Fibroblast of mammary gland (primary cell): ENCODE data around the gene TMEM80.

Source experiments
- DNase-seq: peaks from one replicate; pipeline ENCODE4 v3.0.0-alpha.2; 2010; ENCODE audit warnings: low read depth
- H3K4me3 ChIP-seq: 2 replicates; pipeline ENCODE4 v1.5.1; 2011; ENCODE audit warnings: low read depth, mild to moderate bottlenecking, low read length, moderate library complexity; ENCODE audit not compliant: control insufficient read depth
- TF ChIP-seq, protein P1 (sequence below): conservative IDR thresholded peaks from 2 replicates; pipeline ENCODE4 v1.5.1; 2011; ENCODE audit warnings: low read depth, low read length, inconsistent platforms; ENCODE audit not compliant: control insufficient read depth, insufficient read depth

Gene TMEM80

DNA sequence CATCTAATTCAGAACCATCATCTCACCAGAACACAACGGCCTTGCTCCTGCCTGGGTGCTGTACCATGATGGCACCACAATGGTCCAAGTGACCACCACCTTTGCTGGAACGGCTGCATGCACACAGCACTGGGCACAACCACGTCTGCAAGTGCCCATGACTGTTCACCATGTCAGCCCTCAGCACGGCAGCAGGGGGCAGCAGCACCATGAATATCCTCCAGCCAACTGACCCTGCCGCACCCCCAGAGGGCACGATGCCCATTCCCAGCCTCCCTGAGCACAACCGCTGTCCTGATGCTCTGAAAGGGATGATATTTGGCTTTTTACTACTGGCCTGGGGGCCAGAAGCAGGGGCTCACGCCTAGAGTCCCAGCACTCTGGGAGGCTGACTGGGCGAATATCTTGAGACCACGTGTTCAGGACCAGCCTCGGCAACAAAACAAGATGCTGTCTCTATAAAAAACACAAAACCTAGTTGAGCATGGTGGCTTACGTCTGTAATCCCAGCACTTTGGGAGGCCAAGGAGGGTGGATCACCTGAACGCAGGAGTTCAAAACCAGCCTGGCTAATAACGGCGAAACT, 32.8 kb upstream of the TMEM80 start:
- peak; percentile 72 for DNase-seq
- H3K4me3 ChIP-seq, result no peak overlapping the region
- TF ChIP-seq, protein P1, sequence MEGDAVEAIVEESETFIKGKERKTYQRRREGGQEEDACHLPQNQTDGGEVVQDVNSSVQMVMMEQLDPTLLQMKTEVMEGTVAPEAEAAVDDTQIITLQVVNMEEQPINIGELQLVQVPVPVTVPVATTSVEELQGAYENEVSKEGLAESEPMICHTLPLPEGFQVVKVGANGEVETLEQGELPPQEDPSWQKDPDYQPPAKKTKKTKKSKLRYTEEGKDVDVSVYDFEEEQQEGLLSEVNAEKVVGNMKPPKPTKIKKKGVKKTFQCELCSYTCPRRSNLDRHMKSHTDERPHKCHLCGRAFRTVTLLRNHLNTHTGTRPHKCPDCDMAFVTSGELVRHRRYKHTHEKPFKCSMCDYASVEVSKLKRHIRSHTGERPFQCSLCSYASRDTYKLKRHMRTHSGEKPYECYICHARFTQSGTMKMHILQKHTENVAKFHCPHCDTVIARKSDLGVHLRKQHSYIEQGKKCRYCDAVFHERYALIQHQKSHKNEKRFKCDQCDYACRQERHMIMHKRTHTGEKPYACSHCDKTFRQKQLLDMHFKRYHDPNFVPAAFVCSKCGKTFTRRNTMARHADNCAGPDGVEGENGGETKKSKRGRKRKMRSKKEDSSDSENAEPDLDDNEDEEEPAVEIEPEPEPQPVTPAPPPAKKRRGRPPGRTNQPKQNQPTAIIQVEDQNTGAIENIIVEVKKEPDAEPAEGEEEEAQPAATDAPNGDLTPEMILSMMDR, result peak; percentile 78

GRCh38 chr11:665062-665703, 30.4 kb upstream of the TMEM80 start:
- TF ChIP-seq, protein P1, result no peak
- DNase-seq, result no peak
- H3K4me3 ChIP-seq, result no peak overlapping the region

GRCh38 chr11:665704-666281, 29.8 kb upstream of the TMEM80 start:
- H3K4me3 ChIP-seq, result no peak overlapping the region
- DNase-seq, result peak; percentile 81
- TF ChIP-seq, protein P1, result no peak

GRCh38 chr11:673866-674265, 21.8 kb upstream of the TMEM80 start:
- no peak for DNase-seq
- no peak overlapping the region for H3K4me3 ChIP-seq
- TF ChIP-seq, protein P1, result no peak

GRCh38 chr11:674406-674805, 21.2 kb upstream of the TMEM80 start:
- TF ChIP-seq, protein P1, result no peak
- no peak for DNase-seq
- H3K4me3 ChIP-seq, result no peak overlapping the region

DNA sequence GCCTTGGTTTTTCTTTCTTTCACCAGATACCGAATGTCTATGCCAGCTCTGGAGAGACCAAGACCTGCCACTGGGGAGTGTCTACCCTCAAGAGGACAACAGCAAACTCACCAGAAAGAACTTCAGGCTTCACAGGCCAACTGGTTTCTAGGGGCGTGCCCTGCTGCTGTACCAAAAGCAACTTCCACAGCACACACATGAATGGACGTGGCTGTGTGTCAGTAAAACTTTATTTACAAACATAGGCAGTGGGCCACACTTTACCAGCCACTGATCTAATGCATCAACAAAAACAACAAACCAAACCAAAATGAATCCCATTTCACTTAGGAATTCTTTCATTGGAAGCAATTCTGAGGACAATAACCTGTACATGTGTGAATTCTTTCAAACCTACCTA, 17.3 kb upstream of the TMEM80 start:
- no peak for DNase-seq
- TF ChIP-seq, protein P1, result no peak
- no peak overlapping the region for H3K4me3 ChIP-seq
